KBM-7 (cell line): ENCODE measurements around the gene RPGRIP1.
"Not testable (repeated sequence)": the region's sequence is repeated elsewhere in the genome, so short reads cannot be mapped to it uniquely, and the experiment has no call there.

Experiments
- DNase-seq: peaks from one replicate; pipeline ENCODE4 v3.0.0-alpha.2; 2015
- in situ Hi-C: fragments of 300-500 bp; cut with MboI; formaldehyde crosslinking; loops from 2 replicates; pipeline ENCODE4 v1.14.3; 2020; ENCODE audit warnings: low sequenced_read_pairs, low pct_unique_long_range_greater_than_20kb, mixed read lengths

The RPGRIP1 gene

DNA sequence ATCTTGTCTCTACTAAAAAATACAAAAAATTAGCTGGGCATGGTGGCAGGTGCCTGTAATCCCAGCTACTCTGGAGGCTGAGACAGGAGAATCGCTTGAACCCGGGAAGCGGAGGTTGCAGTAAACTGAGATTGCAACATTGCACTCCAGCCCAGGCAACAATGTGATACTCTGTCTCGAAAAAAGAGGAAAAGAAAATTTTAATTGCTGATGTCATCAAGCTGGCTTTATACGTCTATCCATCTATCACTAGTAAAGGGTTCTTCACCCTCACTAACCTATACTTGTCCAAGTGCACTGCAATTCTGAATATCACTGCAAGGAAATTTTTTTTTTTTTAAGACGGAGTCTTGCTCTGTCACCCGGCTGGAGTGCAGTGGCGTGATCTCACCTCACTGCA, 2.0 kb downstream of the RPGRIP1 start:
- DNase-seq, in situ Hi-C loops: not testable (repeated sequence)

GRCh38 chr14:21286516-21286915, 6.6 kb downstream of the RPGRIP1 start:
- in situ Hi-C loops, DNase-seq: not testable (repeated sequence)

- in situ Hi-C loops: no loop called here
- no peak for DNase-seq
Observed at GRCh38 chr14:21287168-21287567, 7.3 kb downstream of the RPGRIP1 start.

DNA sequence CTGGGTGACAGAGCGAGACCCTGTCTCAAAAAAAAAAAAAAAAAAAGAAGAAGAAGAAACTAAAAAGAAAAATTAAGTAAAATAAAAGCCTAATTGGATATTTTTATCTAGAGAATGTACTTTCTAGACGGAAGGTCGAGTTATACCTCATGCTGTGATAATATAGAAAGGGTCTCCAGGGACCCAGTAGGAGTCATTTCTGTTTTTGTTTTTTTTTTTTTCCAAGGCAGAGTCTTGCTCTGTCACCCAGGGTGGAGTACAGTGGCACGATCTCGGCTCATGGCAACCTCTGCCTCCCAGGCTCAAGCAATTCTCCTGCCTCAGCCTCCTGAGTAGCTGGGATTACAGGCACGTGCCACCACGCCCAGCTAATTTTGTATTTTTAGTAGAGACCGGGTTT, 14.1 kb downstream of the RPGRIP1 start:
- DNase-seq, in situ Hi-C loops: not testable (repeated sequence)

- no peak for DNase-seq
- in situ Hi-C loops: no loop called here
Observed at GRCh38 chr14:21298358-21298757, 18.5 kb downstream of the RPGRIP1 start.

DNA sequence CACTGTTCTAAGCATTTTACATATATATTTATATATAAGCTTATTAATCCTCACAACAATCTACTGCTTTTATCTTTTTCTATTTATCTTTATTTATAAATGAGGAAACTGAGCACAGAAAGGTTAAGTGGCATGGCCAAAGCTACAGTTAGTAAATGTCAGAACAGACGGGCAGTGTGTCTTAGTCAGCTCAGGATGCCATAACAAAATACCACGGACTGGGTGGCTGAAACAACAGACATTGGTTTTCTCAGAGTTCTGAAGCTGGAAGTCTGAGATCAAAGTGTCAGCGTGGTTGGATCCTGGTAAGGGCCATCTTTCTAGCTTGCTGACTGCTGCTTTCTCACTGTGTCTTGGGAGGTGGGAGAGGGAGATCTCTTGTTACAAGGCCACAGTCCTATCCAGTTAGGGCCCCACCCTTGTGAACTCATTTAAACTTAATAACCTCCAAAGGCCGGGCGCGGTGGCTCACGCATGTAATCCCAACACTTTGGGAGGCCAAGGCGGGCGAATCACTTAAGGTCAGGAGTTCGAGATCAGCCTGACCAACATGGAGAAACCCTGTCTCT, 19.8 kb downstream of the RPGRIP1 start:
- DNase-seq: no peak
- in situ Hi-C loops: no loop called here

DNA sequence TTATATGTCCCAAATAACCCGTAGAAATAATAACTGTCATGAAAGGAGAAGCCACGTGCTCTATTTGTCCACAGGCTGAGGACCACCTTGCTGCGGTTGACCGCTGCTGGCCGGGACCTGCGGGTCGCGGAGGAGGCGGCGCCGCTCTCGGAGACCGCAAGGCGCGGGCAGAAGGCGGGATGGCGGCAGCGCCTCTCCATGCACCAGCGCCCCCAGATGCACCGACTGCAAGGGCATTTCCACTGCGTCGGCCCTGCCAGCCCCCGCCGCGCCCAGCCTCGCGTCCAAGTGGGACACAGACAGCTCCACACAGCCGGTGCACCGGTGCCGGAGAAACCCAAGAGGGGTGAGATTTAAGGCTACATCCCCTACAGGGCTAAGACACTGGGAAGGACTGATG, 21.0 kb downstream of the RPGRIP1 start:
- in situ Hi-C loops: no loop called here
- peak; percentile 56 for DNase-seq

DNA sequence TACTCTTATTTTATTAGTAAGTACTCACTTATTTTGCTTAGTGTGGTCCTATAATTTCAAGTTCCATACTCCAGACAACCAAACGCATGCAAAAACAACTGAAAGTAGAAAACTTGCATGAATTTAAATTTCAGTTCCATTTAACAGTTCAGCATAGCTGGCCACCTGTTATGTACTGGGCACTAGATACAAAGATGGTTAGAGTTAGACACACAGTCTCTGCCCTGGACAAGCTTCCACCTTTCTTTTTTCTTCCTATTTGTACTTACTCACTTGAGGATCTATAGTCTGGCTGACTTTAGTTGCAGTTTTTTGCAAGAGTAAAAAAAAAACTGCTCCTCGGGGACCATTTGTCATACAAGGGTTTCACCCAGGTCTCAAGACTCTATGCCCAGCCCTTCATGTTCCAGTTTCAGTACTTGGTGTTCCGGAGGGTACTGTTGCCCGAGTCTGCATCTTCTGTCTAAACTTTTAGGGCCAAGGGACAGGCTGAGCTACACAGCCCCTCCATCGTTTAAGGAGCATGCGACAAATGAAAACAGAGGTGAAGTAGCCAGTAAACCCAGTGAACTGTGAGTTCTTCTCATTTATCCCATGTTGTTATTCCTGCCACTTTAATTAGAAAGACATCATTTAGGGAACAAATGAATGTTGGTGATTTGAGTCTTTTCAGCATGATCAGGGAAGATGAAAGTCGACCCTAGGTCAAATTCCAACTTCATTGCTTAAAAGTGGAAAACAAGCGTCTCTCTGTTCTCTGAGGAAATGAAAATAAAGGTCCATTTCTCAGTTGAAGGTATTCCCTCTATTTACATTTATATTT, 22.3 kb downstream of the RPGRIP1 start:
- no peak for DNase-seq
- in situ Hi-C loops: no loop called here

GRCh38 chr14:21302836-21303140, 22.9 kb downstream of the RPGRIP1 start:
- in situ Hi-C loops, DNase-seq: not testable (repeated sequence)

DNA sequence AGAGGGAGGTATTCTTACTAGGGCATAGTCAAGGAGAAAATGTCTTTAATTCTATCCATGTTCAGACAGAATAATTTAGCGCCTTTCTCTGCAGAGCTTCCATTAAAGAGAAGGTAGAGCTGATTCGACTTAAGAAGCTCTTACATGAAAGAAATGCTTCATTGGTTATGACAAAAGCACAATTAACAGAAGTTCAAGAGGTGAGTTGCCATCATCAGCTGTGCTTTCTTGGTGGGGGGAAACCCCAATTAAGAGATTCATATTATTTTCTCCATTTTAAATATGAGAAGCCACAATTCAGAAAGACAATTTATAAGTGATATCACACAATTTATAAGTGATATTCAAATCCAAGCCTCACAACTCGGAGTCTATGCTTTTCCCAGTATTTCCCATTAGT, 27.8 kb downstream of the RPGRIP1 start:
- no peak for DNase-seq
- in situ Hi-C loops: no loop called here

DNA sequence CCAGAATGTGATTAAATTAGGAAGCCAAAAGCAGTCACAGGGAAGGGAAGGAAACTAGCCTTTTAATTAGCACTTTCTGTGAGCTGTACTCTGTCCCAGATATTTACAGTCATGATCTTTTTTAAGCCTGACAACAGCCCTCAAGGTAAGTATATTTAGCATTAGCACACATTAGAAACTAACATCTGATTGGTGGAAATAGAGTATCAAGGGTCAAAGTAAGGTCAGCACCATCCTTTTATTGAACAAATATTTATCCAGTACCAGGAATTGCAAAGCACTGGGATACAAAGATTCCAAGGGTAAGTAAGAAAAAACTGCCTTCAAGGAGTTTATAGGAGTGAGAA, 28.2 kb downstream of the RPGRIP1 start:
- DNase-seq: no peak
- in situ Hi-C loops: no loop called here

DNA sequence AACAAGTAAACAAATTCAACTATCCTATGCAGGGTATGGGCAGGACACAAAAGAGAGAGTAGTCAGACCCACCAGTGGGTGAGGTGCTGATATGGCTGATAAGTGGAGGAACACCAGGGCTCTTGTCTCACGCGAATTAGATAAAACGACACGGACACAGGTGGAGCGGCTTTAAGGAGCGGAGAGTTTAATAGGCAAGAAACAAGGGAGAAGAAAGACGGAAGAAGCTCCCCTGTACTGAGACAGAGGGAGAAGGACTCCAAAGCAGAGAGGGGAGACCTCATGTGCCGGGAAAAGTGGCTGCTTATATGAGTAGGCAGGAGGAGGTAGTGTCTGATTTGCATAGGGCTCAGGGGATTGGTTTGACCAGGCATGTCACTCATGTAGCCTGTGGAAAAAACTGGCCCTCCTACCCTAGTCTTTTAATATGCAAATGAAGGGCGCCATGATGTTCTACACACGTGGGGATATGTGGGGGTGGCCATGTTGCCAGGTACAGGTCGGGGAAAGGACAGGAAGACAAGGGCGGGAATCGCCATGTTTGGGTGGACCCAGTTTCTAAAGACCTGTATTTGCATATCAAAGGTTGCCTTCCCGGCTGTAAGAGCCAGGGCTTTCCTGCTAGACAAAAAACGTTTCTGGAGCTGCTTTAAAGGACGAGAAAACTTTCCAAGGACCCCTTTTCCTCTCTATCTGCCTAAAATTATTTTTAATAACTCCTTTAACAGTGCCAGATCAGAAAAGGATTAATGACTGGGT, 28.8 kb downstream of the RPGRIP1 start:
- in situ Hi-C loops: no loop called here
- DNase-seq: no peak

GRCh38 chr14:21309238-21309636, 29.4 kb downstream of the RPGRIP1 start:
- no peak for DNase-seq
- in situ Hi-C loops: no loop called here

- in situ Hi-C loops: no loop called here
- DNase-seq: no peak
Observed at GRCh38 chr14:21309956-21310355, 30.1 kb downstream of the RPGRIP1 start.

DNA sequence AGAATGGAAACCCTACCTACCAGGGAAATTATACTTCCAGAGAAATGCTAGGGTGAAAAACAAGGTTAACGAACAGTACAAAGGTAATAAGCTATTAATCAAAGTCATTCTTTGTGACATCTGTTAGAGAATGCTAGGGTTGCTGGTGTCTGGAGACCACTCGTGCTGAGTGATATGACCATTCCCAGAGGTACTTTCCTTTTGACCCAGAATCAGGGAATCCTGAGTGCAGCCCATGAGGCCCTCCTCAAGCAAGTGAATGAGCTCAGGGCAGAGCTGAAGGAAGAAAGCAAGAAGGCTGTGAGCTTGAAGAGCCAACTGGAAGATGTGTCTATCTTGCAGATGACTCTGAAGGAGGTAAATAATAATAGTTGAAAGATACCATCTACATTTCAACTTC, 31.7 kb downstream of the RPGRIP1 start:
- in situ Hi-C loops: no loop called here
- no peak for DNase-seq

- in situ Hi-C loops: no loop called here
- no peak for DNase-seq
Observed at GRCh38 chr14:21313512-21313911, 33.6 kb downstream of the RPGRIP1 start.

- DNase-seq: peak; percentile 80
- in situ Hi-C loops: no loop called here
Observed at GRCh38 chr14:21317398-21317797, 37.5 kb downstream of the RPGRIP1 start.

DNA sequence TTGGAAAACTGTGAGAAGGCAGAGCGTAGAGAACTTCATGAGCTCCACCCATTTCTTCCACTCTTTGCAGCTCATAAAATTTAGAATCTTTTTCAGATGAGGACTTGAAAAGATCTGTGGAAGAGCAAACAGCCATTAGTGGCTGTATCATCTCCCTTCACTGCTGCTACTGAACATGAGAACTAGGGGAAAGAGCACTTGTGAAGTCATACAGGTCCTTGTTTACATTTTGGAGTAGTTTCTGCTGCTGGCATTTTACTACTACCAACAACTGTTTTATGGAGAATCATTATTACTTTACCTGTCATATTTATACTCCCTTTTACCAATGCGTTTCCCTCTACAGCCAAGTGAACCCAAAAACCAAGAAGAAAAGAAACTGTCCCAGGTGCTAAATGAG, 41.0 kb downstream of the RPGRIP1 start:
- in situ Hi-C loops: no loop called here
- no peak for DNase-seq

- in situ Hi-C loops: no loop called here
- DNase-seq: no peak
Observed at GRCh38 chr14:21322716-21323115, 42.8 kb downstream of the RPGRIP1 start.

GRCh38 chr14:21326972-21327371, 47.1 kb downstream of the RPGRIP1 start:
- DNase-seq: no peak
- in situ Hi-C loops: no loop called here
